IMR-90 (cell line): ENCODE measurements around the gene STX16. TPM values are rescaled to one million over a fixed set of nuclear protein-coding genes. Genes with fewer than 3 reads are reported as not detected.

Experiments used
- ATAC-seq: fragments of 200-7000 bp; cut with Tn5 transposase; 2 replicates; pipeline ENCODE4 v1.9.1; 2020; ENCODE audit warnings: low read depth, mild to moderate bottlenecking, moderate library complexity
- BruUV-seq: library from RNA; stranded (reverse); fragments of 400-500 nt; replicated peaks from 2 replicates; lab custom pipeline; 2021; lab: Mats Ljungman, UMichigan
- CTCF ChIA-PET: fragments of 300-600 bp; formaldehyde crosslinking; extraction: SDS; loops from one replicate; lab custom pipeline; 2021; ENCODE audit warnings: antibody characterized with exemption; lab: Yijun Ruan, JAX
- POLR2A ChIA-PET: fragments of 300-600 bp; sonication (Branson Sonifier 250); formaldehyde crosslinking; loops from one replicate; lab custom pipeline; 2022; ENCODE audit warnings: antibody characterized with exemption; ENCODE audit not compliant: unreplicated experiment; lab: Charles Lee
- DNase-seq: peaks from one replicate; pipeline ENCODE4 v3.0.0; 2013
- H2AFZ ChIP-seq: replicated peaks from 2 replicates; pipeline ENCODE3; 2013; ENCODE audit warnings: low read length, mild to moderate bottlenecking; ENCODE audit not compliant: poor library complexity
- H2AK5ac ChIP-seq: 2 replicates; pipeline ENCODE4 v1.6.1; 2013; ENCODE audit warnings: low read depth, low read length, inconsistent platforms
- H2AK9ac ChIP-seq: replicated peaks from 2 replicates; pipeline ENCODE3; 2013; ENCODE audit warnings: mild to moderate bottlenecking, low read depth, low read length, moderate library complexity; ENCODE audit not compliant: poor library complexity
- H2BK120ac ChIP-seq: 2 replicates; pipeline ENCODE4 v1.6.1; 2013; ENCODE audit warnings: low read depth, low read length, inconsistent platforms
- H2BK15ac ChIP-seq: 3 replicates; pipeline ENCODE4 v1.6.1; 2013; ENCODE audit warnings: low read depth, low read length, inconsistent platforms
- H2BK20ac ChIP-seq: 2 replicates; pipeline ENCODE4 v1.6.1; 2013; ENCODE audit warnings: low read depth, mild to moderate bottlenecking, inconsistent platforms, low read length, moderate library complexity
- H2BK5ac ChIP-seq: 2 replicates; pipeline ENCODE4 v1.6.1; 2013; ENCODE audit warnings: mild to moderate bottlenecking, low read depth, low read length, inconsistent platforms; ENCODE audit not compliant: poor library complexity, severe bottlenecking
- H3K14ac ChIP-seq: replicated peaks from 2 replicates; pipeline ENCODE4 v1.6.1; 2013; ENCODE audit warnings: low read depth, low read length, inconsistent platforms
- H3K18ac ChIP-seq: 2 replicates; pipeline ENCODE4 v1.6.1; 2013; ENCODE audit warnings: low read depth, low read length, control low read depth
- H3K23ac ChIP-seq: 2 replicates; pipeline ENCODE4 v1.6.1; 2013; ENCODE audit warnings: low read depth, low read length, inconsistent platforms
- H3K27ac ChIP-seq: 2 replicates; pipeline ENCODE4 v1.5.1; 2013; ENCODE audit warnings: mild to moderate bottlenecking, control low read depth, low read length; ENCODE audit not compliant: insufficient read depth
- H3K27me3 ChIP-seq: 2 replicates; pipeline ENCODE4 v1.6.1; 2013; ENCODE audit warnings: low read length; ENCODE audit not compliant: control insufficient read depth, insufficient read depth
- H3K36me3 ChIP-seq: 2 replicates; pipeline ENCODE4 v1.6.1; 2013; ENCODE audit warnings: low read length, mixed read lengths; ENCODE audit not compliant: control insufficient read depth, insufficient read depth
- H3K4ac ChIP-seq: 2 replicates; pipeline ENCODE4 v1.6.1; 2013; ENCODE audit warnings: low read depth, low read length, inconsistent platforms
- H3K4me1 ChIP-seq: 2 replicates; pipeline ENCODE4 v1.6.1; 2013; ENCODE audit warnings: low read length, mixed read lengths; ENCODE audit not compliant: control insufficient read depth, insufficient read depth
- H3K4me2 ChIP-seq: 2 replicates; pipeline ENCODE4 v1.6.1; 2013; ENCODE audit warnings: low read depth, mild to moderate bottlenecking, control low read depth, low read length, moderate library complexity
- H3K4me3 ChIP-seq: 2 replicates; pipeline ENCODE4 v1.5.1; 2013; ENCODE audit warnings: low read depth, mild to moderate bottlenecking, control low read depth, low read length, moderate library complexity; ENCODE audit not compliant: insufficient read depth
- H3K56ac ChIP-seq: 2 replicates; pipeline ENCODE4 v1.6.1; 2013; ENCODE audit warnings: low read length, inconsistent platforms; ENCODE audit not compliant: insufficient read depth; ENCODE audit errors: extremely low read depth
- H3K79me1 ChIP-seq, 2 experiments: 2 replicates each; pipeline ENCODE4 v1.6.1; 2013; ENCODE audit warnings: low read length in 2 of 2, inconsistent platforms in 1 of 2, low read depth in 1 of 2
- H3K9ac ChIP-seq: 2 replicates; pipeline ENCODE4 v1.6.1; 2013; ENCODE audit warnings: low read depth, low read length, control low read depth
- H3K9me1 ChIP-seq: 2 replicates; pipeline ENCODE4 v1.6.1; 2013; ENCODE audit warnings: low read length, inconsistent platforms; ENCODE audit not compliant: insufficient read depth
- H3K9me3 ChIP-seq: 2 replicates; pipeline ENCODE4 v1.6.1; 2013; ENCODE audit warnings: low read length; ENCODE audit not compliant: control insufficient read depth, insufficient read depth
- H4K20me1 ChIP-seq: 2 replicates; pipeline ENCODE4 v1.6.1; 2013; ENCODE audit warnings: low read length, inconsistent platforms; ENCODE audit not compliant: insufficient read depth
- H4K5ac ChIP-seq: 2 replicates; pipeline ENCODE4 v1.6.1; 2013; ENCODE audit warnings: mild to moderate bottlenecking, low read depth, low read length, control low read depth
- H4K8ac ChIP-seq, 2 experiments: 2 replicates each; pipeline ENCODE4 v1.6.1; 2013; ENCODE audit warnings: low read depth in 2 of 2, low read length in 2 of 2, control low read depth in 1 of 2, inconsistent platforms in 1 of 2
- H4K91ac ChIP-seq: 2 replicates; pipeline ENCODE4 v1.6.1; 2013; ENCODE audit warnings: low read depth, low read length, inconsistent platforms; ENCODE audit not compliant: insufficient read depth
- ELK1 ChIP-seq: fragments of 150-350 bp; IDR thresholded peaks from 2 replicates; pipeline ENCODE4 v1.6.1; 2016; ENCODE audit warnings: low read depth, mild to moderate bottlenecking, low read length, moderate library complexity, borderline replicate concordance
- MAZ ChIP-seq: IDR thresholded peaks from 2 replicates; pipeline ENCODE4 v1.6.1; 2012; ENCODE audit warnings: low read depth, mild to moderate bottlenecking, low read length, improper control_type of control experiment, moderate library complexity, borderline replicate concordance
- RCOR1 ChIP-seq: IDR thresholded peaks from 2 replicates; pipeline ENCODE4 v1.6.1; 2012; ENCODE audit warnings: mild to moderate bottlenecking, low read length, improper control_type of control experiment; ENCODE audit not compliant: insufficient replicate concordance
- SMC3 ChIP-seq: fragments of 150-350 bp; IDR thresholded peaks from 2 replicates; pipeline ENCODE4 v1.6.1; 2016; ENCODE audit warnings: low read depth, mild to moderate bottlenecking, antibody characterized with exemption, low read length, moderate library complexity
- USF2 ChIP-seq: fragments of 150-350 bp; IDR thresholded peaks from 2 replicates; pipeline ENCODE4 v1.6.1; 2017; ENCODE audit warnings: mild to moderate bottlenecking, antibody characterized with exemption, low read length, low read depth
- WGBS, 2 experiments: methylation state at CpG; one replicate each; pipeline versions ENCODE4 v1.1.5 to v1.1.7; 2013; ENCODE audit warnings: missing lambda C conversion rate in 2 of 2; ENCODE audit not compliant: insufficient read length in 1 of 2; ENCODE audit errors: extremely low coverage in 2 of 2; 5-methylcytosine and 5-hydroxymethylcytosine counted together
- dilution Hi-C: fragments of 300-500 bp; cut with HindIII; formaldehyde crosslinking; loops from one replicate; pipeline ENCODE4 v1.14.3; 2018; ENCODE audit warnings: low sequenced_read_pairs; ENCODE audit not compliant: unreplicated experiment
- in situ Hi-C: fragments of 300-500 bp; cut with MboI; formaldehyde crosslinking; loops from 3 replicates; pipeline ENCODE4 v1.14.3; 2019; ENCODE audit warnings: low sequenced_read_pairs, inconsistent platforms, mixed read lengths
- intact Hi-C: fragments of 100-400 bp; cut with micrococcal nuclease; formaldehyde crosslinking; loops from 2 replicates; pipeline ENCODE4 v1.10.0; 2022
- polyA plus RNA-seq, 3 experiments: library from polyadenylated mRNA; depleted of rRNA; stranded (reverse); fragments of >200 nt; gene quantifications; 2 replicates each; pipeline ENCODE4 v1.2.3, GENCODE V29; 2012; ENCODE audit warnings: low replicate concordance in 1 of 3
- total RNA-seq: library from RNA; depleted of rRNA; stranded (reverse); fragments of >200 nt; gene quantifications from 2 replicates; pipeline ENCODE4 v1.2.3, GENCODE V29; 2012

STX16 gene
- total and polyA plus RNA-seq, 2 of the 4 experiments (the other 2 are of a cell fraction): 26.9 to 58.2 TPM

GRCh38 chr20:58705208-58705926, 54.3 kb downstream of the STX16 start:
- no peak for DNase-seq
- H2BK20ac ChIP-seq: no peak overlapping the region
- H3K18ac ChIP-seq: no peak overlapping the region
- no peak overlapping the region for H2BK120ac ChIP-seq
- no peak overlapping the region for H4K8ac ChIP-seq
- no peak overlapping the region for H3K4me3 ChIP-seq
- H3K27me3 ChIP-seq: no peaks in the 10 kb centered on the region
- H3K36me3 ChIP-seq: peaks cover 17% of the 10 kb centered on the region
- no peak overlapping the region for H4K91ac ChIP-seq
- H3K56ac ChIP-seq: no peak overlapping the region
- no peak overlapping the region for H3K27ac ChIP-seq
- in situ Hi-C loops (no loop called here), dilution Hi-C loops (no loop called here), intact Hi-C loops (loop anchor here (1.0 kb wide), 1 partner anchor 20 kb away; no protein-coding TSS in a partner anchor)
- H3K23ac ChIP-seq: no peak overlapping the region
- 88% methylated on average over 5 of the region's 14 CpGs; no CpG with 5 or more reads in 1 of the 2 experiments for WGBS, 2 experiments
- ChIA-PET POLR2A (no interaction called here), CTCF (interaction anchor here (0.5 kb wide), 1 partner anchor 435 kb away, joined by 3 read pairs; no protein-coding TSS in a partner anchor)
- H2BK15ac ChIP-seq: no peak overlapping the region
- H3K14ac ChIP-seq: no peak overlapping the region
- H3K4me1 ChIP-seq: peaks cover 2% of the 10 kb centered on the region; the same call in 1 of the 2 replicates
- TF ChIP-seq USF2 (no peak), SMC3 (no peak), MAZ (no peak), RCOR1 (no peak), ELK1 (no peak)
- no peaks in the 10 kb centered on the region for H3K9me3 ChIP-seq
- BruUV-seq: no TSS peak
- no peak overlapping the region for H2AK5ac ChIP-seq
- no peak overlapping the region for H2AFZ ChIP-seq
- no peaks in the 10 kb centered on the region for H3K9me1 ChIP-seq
- H3K79me1 ChIP-seq: no peaks in the 10 kb centered on the region
- no peak overlapping the region for H2BK5ac ChIP-seq
- no peaks in the 10 kb centered on the region for H4K20me1 ChIP-seq
- no peak overlapping the region for H4K5ac ChIP-seq
- H3K4me2 ChIP-seq: no peak overlapping the region
- ATAC-seq: no peak
- H3K9ac ChIP-seq: no peak overlapping the region
- no peak overlapping the region for H3K4ac ChIP-seq
- no peak overlapping the region for H2AK9ac ChIP-seq
